HTERT RPE-1 (cell line): Measurements from ENCODE around the gene ERFE.

Experiments
- in situ Hi-C: fragments of 300-500 bp; cut with MboI; formaldehyde crosslinking; loops from 4 replicates; pipeline ENCODE4 v1.14.3; 2020; ENCODE audit warnings: low sequenced_read_pairs

ERFE gene

GRCh38 chr2:238203973-238204683, 45.4 kb downstream of the ERFE start:
- in situ Hi-C loops, result no loop called here

- in situ Hi-C loops, result no loop called here
Observed at GRCh38 chr2:238207006-238207405, 48.2 kb downstream of the ERFE start.

GRCh38 chr2:238216651-238217184, 57.9 kb downstream of the ERFE start:
- in situ Hi-C loops, result no loop called here
